Adrenal gland (tissue), 12 donors: ENCODE data around the gene TXNRD2. TPM values are rescaled to one million over a fixed set of nuclear protein-coding genes. Genes with fewer than 3 reads are reported as not detected.

Experiments used
- DNase-seq, 7 donors: peaks; one replicate each; pipeline ENCODE4 v3.0.0-alpha.2; 2019 to 2020
- H3K27ac ChIP-seq, 5 donors: fragments of 200-600 bp; sonication (generic) in 4 of 5; 1 replicate in 3 of 5; 2 replicates in 2 of 5; pipeline versions ENCODE4 v1.5.1 to v1.8.0; 2016 to 2020; ENCODE audit warnings: mild to moderate bottlenecking in 1 of 5
- H3K27me3 ChIP-seq: fragments of 200-600 bp; 2 replicates; pipeline ENCODE4 v1.8.0; 2021
- H3K36me3 ChIP-seq, 2 donors: fragments of 200-600 bp; replicated peaks in 1 of 2; 1 replicate in 1 of 2; 2 replicates in 1 of 2; pipeline versions ENCODE4 v1.5.1 to v1.8.0; 2018 to 2022
- H3K4me1 ChIP-seq, 2 donors: fragments of 200-600 bp; replicated peaks in 1 of 2; 1 replicate in 1 of 2; 2 replicates in 1 of 2; pipeline versions ENCODE4 v1.5.1 to v1.8.0; 2018 to 2021
- H3K4me3 ChIP-seq, 4 donors: fragments of 200-600 bp; sonication (generic) in 3 of 4; one replicate each; pipeline ENCODE4 v1.5.1; 2016 to 2018
- H3K9me3 ChIP-seq, 3 donors: fragments of 200-600 bp; sonication (generic) in 1 of 3; replicated peaks in 1 of 3; 1 replicate in 2 of 3; 2 replicates in 1 of 3; pipeline versions ENCODE4 v1.5.1 to v1.8.0; 2016 to 2021
- POLR2A ChIP-seq, 2 donors: fragments of 450-650 bp; IDR thresholded peaks; one replicate each; pipeline ENCODE4 v1.6.1; 2017; ENCODE audit warnings: antibody characterized with exemption in 2 of 2, mild to moderate bottlenecking in 2 of 2, moderate library complexity in 1 of 2
- WGBS, 4 donors: extraction: QIAGEN DNeasy Blood & Tissue Kit in 2 of 4; methylation state at CpG; one replicate each; pipeline versions ENCODE4 v1.1.5 to v1.1.7; 2013 to 2017; 5-methylcytosine and 5-hydroxymethylcytosine counted together
- intact Hi-C, 2 donors: fragments of 100-400 bp; cut with DNase I; formaldehyde crosslinking; loops; one replicate each; pipeline versions ENCODE4 v1.14.1 to v1.15.0; 2022 to 2023
- polyA plus RNA-seq, 3 donors: library from polyadenylated mRNA; stranded (reverse); fragments of 200-250 nt in 2 of 3; fragments of 350-450 nt in 1 of 3; fragmentation: Illumina TruSeq in 1 of 3; extraction: RNeasy Lipid Tissue Mini Kit (QIAGEN cat#74804) in 1 of 3; gene quantifications; one replicate each; pipeline ENCODE4 v1.2.3, GENCODE V29; 2013 to 2014
- total RNA-seq, 9 donors: library from RNA; depleted of rRNA in 4 of 9; stranded (reverse); fragments of >200 nt in 4 of 9; fragments of 120-200 nt in 1 of 9; fragmentation: NEBNext Ultra II Directional in 1 of 9; extraction: Animal tissue kit (Norgen Biotek cat#: 25700) in 1 of 9; gene quantifications; one replicate each; pipeline versions ENCODE4 v1.1.0 to v1.2.4, GENCODE V29; 2013 to 2023
- TF ChIP-seq, protein P1 (sequence below), 6 experiments: fragments of 450-650 bp in 4 of 6; fragments of 200-600 bp in 2 of 6; sonication (generic) in 1 of 6; IDR thresholded peaks; 1 replicate in 5 of 6; 2 replicates in 1 of 6; pipeline versions ENCODE4 v1.5.1 to v1.8.0; 2016 to 2021; ENCODE audit warnings: antibody characterized with exemption in 6 of 6, mild to moderate bottlenecking in 2 of 6, moderate library complexity in 1 of 6
- donor health status: healthy with polysubstance abuse.
- donor health status: Bipolar disorder and iron deficiency.
- donor health status: DM: yes; HTN: yes; CAD: no.
- donor health status: DM: no; HTN: no; CAD: no.
- donor health status: DM: no; HTN: no; CAD: no.
- donor health status: DM: yes; HTN: yes; CAD: no.

The TXNRD2 gene
- total and polyA plus RNA-seq, 12 donors, result 39.6 to 171 (median 59.5) TPM

DNA sequence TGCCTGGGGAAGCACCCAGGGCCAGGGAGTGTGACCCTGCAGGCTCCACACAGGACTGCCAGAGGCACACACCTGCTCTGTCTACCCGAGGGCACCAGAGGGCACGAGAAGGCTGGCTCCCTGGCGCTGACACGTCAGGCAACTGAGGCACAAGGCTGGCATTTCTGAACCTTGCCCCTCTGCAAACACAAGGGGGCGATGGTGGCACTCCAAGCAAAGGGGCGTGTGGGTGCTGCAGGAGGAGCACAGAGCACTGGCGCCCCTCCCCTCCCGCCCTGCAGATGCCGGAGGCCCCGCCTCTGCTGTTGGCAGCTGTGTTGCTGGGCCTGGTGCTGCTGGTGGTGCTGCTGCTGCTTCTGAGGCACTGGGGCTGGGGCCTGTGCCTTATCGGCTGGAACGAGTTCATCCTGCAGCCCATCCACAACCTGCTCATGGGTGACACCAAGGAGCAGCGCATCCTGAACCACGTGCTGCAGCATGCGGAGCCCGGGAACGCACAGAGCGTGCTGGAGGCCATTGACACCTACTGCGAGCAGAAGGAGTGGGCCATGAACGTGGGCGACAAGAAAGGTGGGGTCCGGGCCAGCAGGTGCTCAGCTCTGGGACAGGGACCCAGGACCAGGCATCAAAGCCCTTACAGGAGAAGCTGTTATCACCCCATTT, 20.8 kb upstream of the TXNRD2 start:
- H3K4me1 ChIP-seq, result peaks cover 12 to 36% of the 10 kb centered on the region in 2 donors
- peaks cover 0 to 21% of the 10 kb centered on the region in 2 donors for H3K36me3 ChIP-seq
- TF ChIP-seq, protein P1, sequence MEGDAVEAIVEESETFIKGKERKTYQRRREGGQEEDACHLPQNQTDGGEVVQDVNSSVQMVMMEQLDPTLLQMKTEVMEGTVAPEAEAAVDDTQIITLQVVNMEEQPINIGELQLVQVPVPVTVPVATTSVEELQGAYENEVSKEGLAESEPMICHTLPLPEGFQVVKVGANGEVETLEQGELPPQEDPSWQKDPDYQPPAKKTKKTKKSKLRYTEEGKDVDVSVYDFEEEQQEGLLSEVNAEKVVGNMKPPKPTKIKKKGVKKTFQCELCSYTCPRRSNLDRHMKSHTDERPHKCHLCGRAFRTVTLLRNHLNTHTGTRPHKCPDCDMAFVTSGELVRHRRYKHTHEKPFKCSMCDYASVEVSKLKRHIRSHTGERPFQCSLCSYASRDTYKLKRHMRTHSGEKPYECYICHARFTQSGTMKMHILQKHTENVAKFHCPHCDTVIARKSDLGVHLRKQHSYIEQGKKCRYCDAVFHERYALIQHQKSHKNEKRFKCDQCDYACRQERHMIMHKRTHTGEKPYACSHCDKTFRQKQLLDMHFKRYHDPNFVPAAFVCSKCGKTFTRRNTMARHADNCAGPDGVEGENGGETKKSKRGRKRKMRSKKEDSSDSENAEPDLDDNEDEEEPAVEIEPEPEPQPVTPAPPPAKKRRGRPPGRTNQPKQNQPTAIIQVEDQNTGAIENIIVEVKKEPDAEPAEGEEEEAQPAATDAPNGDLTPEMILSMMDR (IDR thresholded peaks at IDR 0.05), result peak; percentile 49 to 66 (median 60)
- peak in 1 of 2 donors; percentile 3 for TF ChIP-seq POLR2A (IDR thresholded peaks at IDR 0.05)
- peak overlapping the region in 4 of 5 donors; percentile 16 to 53 (median 28) for H3K27ac ChIP-seq
- peak; percentile 76 to 94 (median 87) for DNase-seq
- no peak overlapping the region for H3K4me3 ChIP-seq
- intact Hi-C loops, result no loop called here
- WGBS, 4 donors, result 28 to 55% (median 43%) methylated on average over 11 to 22 of the region's 22 CpGs
- H3K9me3 ChIP-seq, result no peaks in the 10 kb centered on the region
- no peaks in the 10 kb centered on the region for H3K27me3 ChIP-seq

DNA sequence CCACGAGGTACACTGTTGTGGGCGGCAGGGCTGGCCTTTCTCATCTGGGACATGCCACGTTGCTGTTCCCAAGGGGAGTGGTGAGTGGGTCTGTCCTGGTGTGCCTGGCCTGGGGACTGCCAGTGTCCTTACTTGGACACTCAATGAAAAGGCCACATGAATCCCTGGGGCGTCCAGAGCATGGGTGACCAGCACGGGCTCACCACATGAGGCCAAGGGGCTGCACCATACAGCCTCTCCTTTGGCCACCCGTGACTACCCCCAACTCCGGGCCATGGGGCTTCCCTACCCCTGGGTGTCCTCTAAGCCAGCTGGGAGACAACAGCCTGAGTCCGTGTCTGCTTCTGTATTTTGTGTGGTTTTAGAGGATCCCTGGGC, 20.2 kb upstream of the TXNRD2 start:
- H3K27me3 ChIP-seq, result no peaks in the 10 kb centered on the region
- no peak for DNase-seq
- TF ChIP-seq, protein P1 (IDR thresholded peaks at IDR 0.05), result no peak
- no peak overlapping the region for H3K4me3 ChIP-seq
- peaks cover 0 to 18% of the 10 kb centered on the region in 2 donors for H3K36me3 ChIP-seq
- H3K9me3 ChIP-seq, result no peaks in the 10 kb centered on the region
- intact Hi-C loops, result no loop called here
- 74 to 85% (median 83%) methylated on average over 2 to 8 of the region's 8 CpGs for WGBS, 4 donors
- H3K27ac ChIP-seq, result peak overlapping the region in 2 of 5 donors; percentile 26 to 53
- H3K4me1 ChIP-seq, result peaks cover 12 to 31% of the 10 kb centered on the region in 2 donors

GRCh38 chr22:19961201-19961580, 19.6 kb upstream of the TXNRD2 start:
- Histone ChIP-seq H3K36me3 (peaks cover 0 to 18% of the 10 kb centered on the region in 2 donors), H3K27ac (peak overlapping the region in 2 of 5 donors; percentile 5 to 80), H3K27me3 (no peaks in the 10 kb centered on the region), H3K4me1 (peaks cover 12 to 30% of the 10 kb centered on the region in 2 donors), H3K4me3 (no peak overlapping the region), H3K9me3 (no peaks in the 10 kb centered on the region)
- no peak for DNase-seq
- WGBS, 4 donors, result 82 to 94% (median 87%) methylated on average over 7 to 9 of the region's 9 CpGs
- intact Hi-C loops, result no loop called here
- TF ChIP-seq POLR2A (IDR thresholded peaks at IDR 0.05), result no peak
- TF ChIP-seq, protein P1 (IDR thresholded peaks at IDR 0.05), result no peak

- intact Hi-C loops, result no loop called here
- H3K4me1 ChIP-seq, result peaks cover 12 to 30% of the 10 kb centered on the region in 2 donors
These were observed 19.0 kb upstream of the TXNRD2 start for GRCh38 chr22:19960491-19961200.

More at GRCh38 chr22:19960491-19961200, 19.0 kb upstream of the TXNRD2 start:
- 84 to 86% (median 85%) methylated on average over 11 to 12 of the region's 12 CpGs for WGBS, 4 donors
- TF ChIP-seq, protein P1 (IDR thresholded peaks at IDR 0.05), result no peak
- no peak for TF ChIP-seq POLR2A (IDR thresholded peaks at IDR 0.05)
- peak overlapping the region in 4 of 5 donors; percentile 26 to 81 (median 76) for H3K27ac ChIP-seq
- DNase-seq, result no peak
- peaks cover 0 to 18% of the 10 kb centered on the region in 2 donors for H3K36me3 ChIP-seq
- no peaks in the 10 kb centered on the region for H3K9me3 ChIP-seq
- H3K4me3 ChIP-seq, result no peak overlapping the region
- no peaks in the 10 kb centered on the region for H3K27me3 ChIP-seq
